ENCODE results near the gene CHST15. TPM values are rescaled to one million over a fixed set of nuclear protein-coding genes. Genes with fewer than 3 reads are reported as not detected.

Gene CHST15
- total and polyA plus RNA-seq, 7 donors: 2.4 to 57.9 (median 29.9) TPM

DNA sequence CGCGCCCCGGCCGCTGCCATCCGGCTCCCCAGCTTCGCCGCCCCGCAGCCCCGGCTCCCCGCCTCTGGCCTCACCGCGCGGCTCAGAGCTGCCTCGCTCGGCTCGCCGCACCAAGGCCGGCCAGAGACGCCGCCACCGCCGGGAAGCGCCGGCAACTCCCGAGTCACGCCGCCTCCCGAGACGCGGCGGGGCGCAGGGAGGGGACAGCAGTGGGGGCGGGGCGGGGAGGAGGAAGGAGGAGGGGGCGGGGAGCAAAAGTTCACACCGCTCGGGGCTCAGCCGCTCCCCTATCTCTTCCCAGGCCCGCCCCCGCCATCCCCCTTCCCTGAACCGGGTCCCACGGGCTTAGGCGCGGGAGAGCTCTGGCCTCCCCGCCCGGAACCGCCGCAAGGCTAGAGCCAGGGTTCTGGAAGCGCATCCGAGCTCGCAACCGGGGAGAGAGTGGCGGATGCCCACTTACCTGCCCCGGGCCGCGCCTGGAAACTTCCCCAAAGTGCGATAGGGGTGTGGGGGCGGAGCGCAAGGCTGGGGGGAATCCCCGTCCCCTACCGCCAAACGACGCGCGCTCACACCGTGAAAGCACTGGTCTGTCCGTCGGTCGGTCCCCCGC is 1.0 kb downstream of the CHST15 start:
- peak; percentile 87 for DNase-seq
- H3K4me3 ChIP-seq: peak overlapping the region; percentile 59 to 73 (median 66)
- peak overlapping the region; percentile 90 to 93 (median 91) for H3K27ac ChIP-seq
- TF ChIP-seq EP300 (IDR thresholded peaks at IDR 0.05) (no peak), POLR2AphosphoS5 (IDR thresholded peaks at IDR 0.05) (peak; percentile 39 to 54 (median 46))
- H3K36me3 ChIP-seq: no peaks in the 10 kb centered on the region
- 1% methylated on average over 70 of the region's 70 CpGs for WGBS, 2 donors
- H3K4me1 ChIP-seq: peaks cover 0 to 68% (median 62%) of the 10 kb centered on the region in 4 donors
- no peaks in the 10 kb centered on the region for H3K27me3 ChIP-seq
- intact Hi-C loops (cut with DNase I): loop anchor here (2.0 to 5.0 kb wide), 3 partner anchors 84 to 296 kb away; no protein-coding TSS in a partner anchor
- no peaks in the 10 kb centered on the region for H3K9me3 ChIP-seq

DNA sequence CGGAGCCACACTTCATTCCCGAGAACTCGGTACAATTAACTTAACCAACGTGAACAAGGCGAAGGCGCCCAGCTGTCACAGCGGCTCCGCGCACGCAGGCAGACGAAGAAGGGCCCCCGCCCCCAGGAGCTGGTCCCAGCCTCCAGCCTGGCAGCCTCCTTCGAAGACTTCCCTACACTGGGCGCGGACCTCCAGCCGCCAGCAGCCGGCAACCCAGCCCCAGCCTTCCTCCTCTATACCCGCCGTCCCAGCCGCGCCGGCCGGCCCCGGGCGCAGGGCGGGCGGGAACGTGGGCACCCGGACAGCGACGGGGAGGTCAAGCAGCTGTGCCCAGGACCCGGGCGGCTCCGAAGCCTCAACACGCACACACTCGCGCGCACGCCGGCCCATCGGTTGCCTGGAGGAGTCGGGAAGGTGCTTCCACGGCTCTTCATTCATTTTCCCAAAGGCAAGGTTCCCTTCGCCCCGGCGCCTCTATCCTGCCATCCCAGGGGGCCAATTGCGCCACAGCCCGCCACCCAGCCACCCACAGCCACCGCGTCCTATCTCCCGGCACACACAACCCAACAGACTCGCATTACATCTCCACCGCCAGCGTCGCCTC is 1.6 kb downstream of the CHST15 start:
- Histone ChIP-seq H3K4me1 (peaks cover 0 to 74% (median 65%) of the 10 kb centered on the region in 4 donors), H3K27ac (peak overlapping the region; percentile 90 to 93 (median 91)), H3K27me3 (no peaks in the 10 kb centered on the region), H3K4me3 (peak overlapping the region; percentile 59 to 73 (median 66)), H3K9me3 (no peaks in the 10 kb centered on the region), H3K36me3 (no peaks in the 10 kb centered on the region)
- no peak for TF ChIP-seq EP300 (IDR thresholded peaks at IDR 0.05)
- peak in 2 of 4 donors; percentile 69 to 75 for TF ChIP-seq POLR2AphosphoS5 (IDR thresholded peaks at IDR 0.05)
- intact Hi-C loops (cut with DNase I): loop anchor here (2.0 to 5.0 kb wide), 3 partner anchors 83 to 297 kb away; no protein-coding TSS in a partner anchor
- peak; percentile 87 for DNase-seq
- 3 to 4% methylated on average over 55 of the region's 55 CpGs for WGBS, 2 donors

DNA sequence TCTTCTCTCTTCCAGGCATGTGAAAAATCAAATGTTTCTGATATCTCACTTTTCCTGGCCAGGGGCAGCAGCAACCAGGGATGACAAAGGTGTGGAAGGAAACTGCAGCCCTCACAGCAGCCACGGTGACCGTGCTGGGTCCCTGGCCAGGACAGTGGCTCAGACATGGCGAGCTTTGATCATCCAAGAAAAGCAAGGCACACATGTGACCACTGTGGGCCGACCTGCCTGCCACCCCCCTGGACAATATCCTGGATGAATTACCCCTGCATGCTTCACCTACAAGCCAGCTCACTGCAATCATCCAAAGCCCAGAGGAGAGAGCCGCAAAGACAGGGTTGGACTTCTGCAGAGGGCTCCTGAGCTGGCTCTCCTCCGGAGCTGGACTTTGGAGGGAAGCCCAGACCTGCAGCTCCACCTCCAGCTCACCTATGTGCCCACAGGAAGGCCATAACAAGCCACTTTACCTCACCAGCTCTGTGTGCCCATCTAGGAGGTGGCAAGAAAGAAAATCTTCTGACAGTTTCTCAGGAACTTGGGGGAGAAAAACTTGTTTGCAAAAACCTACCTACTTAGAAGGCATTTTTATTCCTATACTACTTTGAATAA is 2.7 kb downstream of the CHST15 start:
- H3K27me3 ChIP-seq: no peaks in the 10 kb centered on the region
- TF ChIP-seq POLR2AphosphoS5 (IDR thresholded peaks at IDR 0.05) (no peak), POLR2A (IDR thresholded peaks at IDR 0.05) (no peak), EP300 (IDR thresholded peaks at IDR 0.05) (no peak)
- TF ChIP-seq, protein P1, sequence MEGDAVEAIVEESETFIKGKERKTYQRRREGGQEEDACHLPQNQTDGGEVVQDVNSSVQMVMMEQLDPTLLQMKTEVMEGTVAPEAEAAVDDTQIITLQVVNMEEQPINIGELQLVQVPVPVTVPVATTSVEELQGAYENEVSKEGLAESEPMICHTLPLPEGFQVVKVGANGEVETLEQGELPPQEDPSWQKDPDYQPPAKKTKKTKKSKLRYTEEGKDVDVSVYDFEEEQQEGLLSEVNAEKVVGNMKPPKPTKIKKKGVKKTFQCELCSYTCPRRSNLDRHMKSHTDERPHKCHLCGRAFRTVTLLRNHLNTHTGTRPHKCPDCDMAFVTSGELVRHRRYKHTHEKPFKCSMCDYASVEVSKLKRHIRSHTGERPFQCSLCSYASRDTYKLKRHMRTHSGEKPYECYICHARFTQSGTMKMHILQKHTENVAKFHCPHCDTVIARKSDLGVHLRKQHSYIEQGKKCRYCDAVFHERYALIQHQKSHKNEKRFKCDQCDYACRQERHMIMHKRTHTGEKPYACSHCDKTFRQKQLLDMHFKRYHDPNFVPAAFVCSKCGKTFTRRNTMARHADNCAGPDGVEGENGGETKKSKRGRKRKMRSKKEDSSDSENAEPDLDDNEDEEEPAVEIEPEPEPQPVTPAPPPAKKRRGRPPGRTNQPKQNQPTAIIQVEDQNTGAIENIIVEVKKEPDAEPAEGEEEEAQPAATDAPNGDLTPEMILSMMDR (IDR thresholded peaks at IDR 0.05): no peak
- H3K4me1 ChIP-seq: peaks cover 0 to 83% (median 73%) of the 10 kb centered on the region in 4 donors
- WGBS, 2 donors: 65 to 82% methylated on average over 6 of the region's 6 CpGs
- H3K4me3 ChIP-seq: peak overlapping the region; percentile 59 to 73 (median 66)
- no peaks in the 10 kb centered on the region for H3K36me3 ChIP-seq
- peak overlapping the region; percentile 90 to 93 (median 91) for H3K27ac ChIP-seq
- no peak for DNase-seq
- intact Hi-C loops (cut with DNase I): loop anchor here (5.0 kb wide), 1 partner anchor 167 kb away; no protein-coding TSS in a partner anchor
- no peaks in the 10 kb centered on the region for H3K9me3 ChIP-seq

GRCh38 chr10:124089859-124090258 is 3.5 kb downstream of the CHST15 start:
- intact Hi-C loops (cut with DNase I): loop anchor here (5.0 kb wide), 1 partner anchor 167 kb away; no protein-coding TSS in a partner anchor
- Histone ChIP-seq H3K27me3 (no peaks in the 10 kb centered on the region), H3K27ac (peak overlapping the region; percentile 90 to 93 (median 91)), H3K4me3 (peak overlapping the region in 1 of 4 donors; percentile 73), H3K36me3 (no peaks in the 10 kb centered on the region), H3K4me1 (peaks cover 0 to 83% (median 74%) of the 10 kb centered on the region in 4 donors), H3K9me3 (no peaks in the 10 kb centered on the region)
- DNase-seq: peak; percentile 63
- TF ChIP-seq, protein P1 (IDR thresholded peaks at IDR 0.05): no peak
- TF ChIP-seq POLR2AphosphoS5 (IDR thresholded peaks at IDR 0.05) (no peak), EP300 (IDR thresholded peaks at IDR 0.05) (no peak), POLR2A (IDR thresholded peaks at IDR 0.05) (no peak)
- 75 to 90% methylated on average over 5 of the region's 5 CpGs for WGBS, 2 donors

DNA sequence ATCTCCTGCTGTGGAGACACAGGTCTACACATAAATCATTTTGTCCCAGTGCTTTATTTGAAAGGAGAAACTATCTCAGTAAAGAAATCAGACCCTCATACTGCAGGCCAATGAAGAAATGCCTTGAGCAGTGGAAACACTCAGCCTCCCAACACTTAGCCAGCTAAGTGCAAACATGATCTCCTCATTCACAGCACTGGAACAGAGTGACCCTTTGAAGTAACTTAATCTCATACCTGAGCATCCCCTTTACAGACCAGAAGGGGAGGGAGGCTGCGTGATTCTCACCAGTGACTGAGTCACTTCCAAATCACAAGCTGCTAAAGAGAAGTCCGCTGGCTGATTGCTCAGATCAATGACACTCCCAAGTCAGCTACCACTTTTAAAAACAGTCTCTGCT is 4.5 kb downstream of the CHST15 start:
- no peak for DNase-seq
- no peaks in the 10 kb centered on the region for H3K27me3 ChIP-seq
- 86 to 92% methylated on average over 2 of the region's 2 CpGs for WGBS, 2 donors
- intact Hi-C loops (cut with DNase I): no loop called here
- no peaks in the 10 kb centered on the region for H3K36me3 ChIP-seq
- H3K27ac ChIP-seq: peak overlapping the region; percentile 90 to 93 (median 91)
- H3K4me3 ChIP-seq: no peak overlapping the region
- TF ChIP-seq EP300 (IDR thresholded peaks at IDR 0.05): no peak
- H3K9me3 ChIP-seq: no peaks in the 10 kb centered on the region
- H3K4me1 ChIP-seq: peaks cover 0 to 82% (median 72%) of the 10 kb centered on the region in 4 donors

Data from sigmoid colon (tissue), 7 donors.